ENCODE measurements around the gene RAP1A.
"Not testable (repeated sequence)": the region's sequence is repeated elsewhere in the genome, so short reads cannot be mapped to it uniquely, and the experiment has no call there.

The RAP1A gene

DNA sequence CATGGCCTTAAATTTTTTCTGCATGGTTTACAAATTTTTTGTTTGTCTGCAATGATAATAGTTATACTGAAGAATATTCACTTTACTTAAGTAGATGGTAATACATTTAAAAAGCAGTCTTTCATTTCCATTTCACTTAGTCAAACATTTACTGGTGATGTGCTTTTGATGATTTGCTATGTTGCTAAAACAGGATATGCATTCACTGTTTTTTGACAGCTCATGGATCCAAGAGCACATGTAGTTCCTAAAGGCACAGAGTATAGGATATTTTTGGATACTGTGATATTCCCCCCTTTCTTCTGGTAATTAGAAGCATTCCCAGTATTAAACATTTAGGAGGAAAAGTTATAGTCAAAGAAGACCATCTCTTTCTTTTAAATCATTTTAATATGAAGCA is 45.9 kb downstream of the RAP1A start:
- no peak for DNase-seq (ENCODE audit: low spot score)

DNA sequence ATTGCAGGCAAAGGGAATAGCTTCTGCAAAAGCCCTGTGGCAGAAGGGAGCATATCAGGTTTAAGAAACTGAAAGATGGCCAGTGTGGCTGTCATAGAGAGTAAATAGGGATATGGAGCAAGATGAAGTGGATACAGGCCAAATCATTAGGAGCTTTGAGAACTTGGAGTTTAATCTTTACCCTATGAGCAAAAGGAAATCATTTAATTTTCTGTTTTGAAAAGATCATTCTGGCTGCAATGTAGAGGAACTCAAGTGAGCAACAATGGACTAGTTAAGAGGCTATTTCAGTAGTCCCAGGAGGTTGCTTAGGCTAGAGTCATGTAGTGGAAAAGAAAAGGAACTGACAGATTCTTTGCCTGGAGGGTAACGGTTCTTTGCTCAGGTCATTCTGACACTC is 47.2 kb downstream of the RAP1A start:
- DNase-seq (ENCODE audit: low spot score) = no peak

DNA sequence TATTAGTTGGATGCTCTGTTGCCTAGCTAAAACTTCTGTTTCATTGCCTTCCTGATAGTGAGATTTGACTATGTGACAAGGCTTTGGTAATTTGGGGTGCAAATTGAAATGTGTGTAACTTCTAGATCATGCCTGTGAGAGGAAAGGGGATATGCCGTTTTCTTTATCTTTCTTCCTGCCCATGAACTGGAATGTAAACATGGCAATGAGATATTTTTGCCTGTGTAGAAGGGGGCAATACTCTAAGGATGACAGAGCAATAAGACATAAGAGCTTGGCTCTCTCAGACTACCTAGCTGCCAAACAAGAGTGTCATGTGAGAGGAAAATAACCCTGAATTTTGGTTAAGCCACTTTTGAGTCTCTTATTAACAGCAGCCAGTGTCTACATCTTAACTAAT is 49.7 kb downstream of the RAP1A start:
- peak; percentile 28 for DNase-seq (ENCODE audit: low spot score)

DNA sequence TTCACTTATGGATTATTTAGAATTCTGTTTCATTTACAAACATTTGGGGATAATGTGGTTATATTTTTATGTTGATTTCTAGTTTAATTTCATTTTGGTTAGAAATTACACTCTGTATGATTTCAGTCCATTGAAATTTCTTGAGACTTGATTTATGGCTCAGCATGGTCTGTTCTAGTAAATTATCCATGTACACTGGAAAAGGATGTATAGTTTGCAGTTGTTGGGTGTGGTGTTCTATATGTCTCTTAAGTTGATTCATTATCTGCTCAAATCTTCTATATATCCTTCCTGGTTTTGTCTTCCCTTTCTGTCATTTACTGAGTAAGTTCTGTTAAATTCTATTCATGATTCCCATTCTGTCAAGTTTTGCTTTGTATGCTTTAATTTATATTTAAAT is 52.3 kb downstream of the RAP1A start:
- no peak for DNase-seq (ENCODE audit: low spot score)

DNA sequence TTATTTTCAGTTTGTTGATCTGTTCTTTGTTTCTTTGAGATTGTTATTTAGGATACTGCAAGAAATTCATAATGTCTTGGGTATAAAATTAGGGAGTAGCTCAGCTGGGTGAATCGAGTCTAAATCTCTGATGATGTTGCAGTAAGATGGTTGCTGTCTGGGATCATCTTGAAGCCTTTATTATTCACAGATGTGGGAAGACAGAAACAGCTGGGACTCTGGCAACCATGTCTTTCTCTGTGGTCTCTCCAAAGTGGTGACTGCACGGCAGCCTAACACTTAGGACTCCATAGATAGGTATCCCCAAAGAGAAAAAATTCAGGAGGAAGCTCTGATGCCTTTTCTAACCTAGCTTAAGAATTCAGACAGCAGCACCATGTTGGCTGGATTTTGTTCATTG is 52.7 kb downstream of the RAP1A start:
- DNase-seq (ENCODE audit: low spot score) = peak; percentile 13

DNA sequence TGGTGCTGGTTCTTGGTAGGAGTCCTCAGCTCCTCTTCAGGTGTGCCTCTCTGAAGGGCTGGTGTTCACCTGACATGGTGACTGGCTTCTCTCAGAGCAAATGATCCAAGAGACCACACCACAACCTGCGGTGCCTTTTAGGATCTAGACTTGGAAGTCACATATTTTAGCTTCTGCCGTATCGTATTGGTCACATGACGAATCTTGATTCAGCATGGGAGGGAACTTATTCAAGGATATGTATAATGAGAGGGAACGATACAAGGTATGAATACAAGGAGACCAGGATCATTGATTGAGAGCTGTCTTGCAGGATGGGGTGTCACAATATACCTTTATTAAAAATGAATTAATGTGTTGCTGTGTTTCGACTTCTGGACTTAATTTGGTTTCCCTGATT is 58.0 kb downstream of the RAP1A start:
- no peak for DNase-seq (ENCODE audit: low spot score)

DNA sequence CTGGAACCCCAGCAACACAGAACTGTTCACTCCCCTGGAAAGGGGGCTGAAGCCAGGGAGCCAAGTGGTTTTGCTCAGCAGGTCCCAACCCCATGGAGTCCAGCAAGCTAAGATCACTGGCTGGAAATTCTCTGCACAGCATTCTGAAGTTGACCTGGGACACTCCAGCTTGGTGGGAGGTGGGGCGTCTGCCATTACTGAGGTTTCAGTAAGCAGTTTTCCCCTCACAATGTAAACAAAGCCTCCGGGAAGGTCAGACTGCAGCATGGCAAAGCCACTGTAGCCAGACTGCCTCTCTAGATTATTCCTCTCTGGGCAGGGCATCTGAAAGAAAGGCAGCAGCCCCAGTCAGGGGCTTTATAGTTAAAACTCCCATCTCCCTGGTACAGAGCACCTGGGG is 60.0 kb downstream of the RAP1A start:
- no peak for DNase-seq (ENCODE audit: low spot score)

DNA sequence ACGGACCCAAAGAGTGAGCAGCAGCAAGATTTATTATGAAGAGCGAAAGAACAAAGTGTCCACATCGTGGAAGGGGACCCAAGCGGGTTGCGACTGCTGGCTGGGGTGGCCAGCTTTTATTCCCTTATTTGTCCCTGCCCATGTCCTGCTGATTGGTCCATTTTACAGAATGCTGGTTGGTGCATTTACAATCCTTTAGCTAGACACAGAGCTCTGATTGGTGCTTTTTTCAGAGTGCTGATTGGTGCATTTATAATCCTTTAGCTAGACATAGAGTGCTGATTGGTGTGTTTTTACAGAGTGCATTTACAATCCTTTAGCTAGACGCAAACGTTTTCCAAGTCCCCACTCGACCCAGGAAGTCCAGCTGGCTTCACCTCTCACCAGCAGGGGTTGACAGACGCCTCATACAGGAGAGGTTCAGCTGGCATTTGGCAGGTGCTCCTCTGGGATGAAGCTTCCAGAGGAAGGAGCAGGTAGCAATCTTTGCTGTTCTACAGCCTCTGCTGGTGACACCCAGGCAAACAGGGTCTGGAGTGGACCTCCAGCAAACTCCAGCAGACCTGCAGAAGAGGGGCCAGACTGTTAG is 60.7 kb downstream of the RAP1A start:
- DNase-seq (ENCODE audit: low spot score) = not testable (repeated sequence)

DNA sequence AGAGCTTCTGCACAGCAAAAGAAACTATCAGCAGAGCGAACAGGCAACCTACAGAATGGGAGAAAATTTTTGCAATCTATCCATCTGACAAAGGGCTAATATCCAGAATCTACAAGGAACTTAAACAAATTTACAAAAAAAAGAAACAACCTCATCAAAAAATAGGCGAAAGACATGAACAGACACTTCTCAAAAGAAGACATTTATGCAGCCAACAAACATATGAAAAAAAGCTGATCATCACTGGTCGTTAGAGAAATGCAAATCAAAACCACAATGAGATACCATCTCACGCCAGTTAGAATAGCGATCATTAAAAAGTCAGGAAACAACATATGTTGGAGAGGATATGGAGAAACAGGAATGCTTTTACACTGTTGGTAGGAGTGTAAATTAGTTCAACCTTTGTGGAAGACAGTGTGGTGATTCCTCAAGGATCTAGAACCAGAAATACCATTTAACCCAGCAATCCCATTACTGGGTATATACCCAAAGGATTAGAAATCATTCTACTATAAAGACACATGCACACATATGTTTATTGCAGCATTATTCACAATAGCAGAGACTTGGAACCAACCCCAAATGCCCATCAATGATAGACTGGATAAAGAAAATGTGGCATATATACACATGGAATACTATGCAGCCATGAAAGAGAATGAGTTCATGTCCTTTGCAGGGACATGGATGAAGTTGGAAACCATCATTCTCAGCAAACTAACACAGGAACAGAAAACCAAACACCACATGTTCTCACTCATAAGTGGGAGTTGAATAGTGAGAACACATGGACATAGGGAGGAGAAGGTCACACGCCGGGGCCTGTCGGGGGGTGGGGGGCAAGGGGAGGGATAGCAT is 65.9 kb downstream of the RAP1A start:
- not testable (repeated sequence) for DNase-seq (ENCODE audit: low spot score)

DNA sequence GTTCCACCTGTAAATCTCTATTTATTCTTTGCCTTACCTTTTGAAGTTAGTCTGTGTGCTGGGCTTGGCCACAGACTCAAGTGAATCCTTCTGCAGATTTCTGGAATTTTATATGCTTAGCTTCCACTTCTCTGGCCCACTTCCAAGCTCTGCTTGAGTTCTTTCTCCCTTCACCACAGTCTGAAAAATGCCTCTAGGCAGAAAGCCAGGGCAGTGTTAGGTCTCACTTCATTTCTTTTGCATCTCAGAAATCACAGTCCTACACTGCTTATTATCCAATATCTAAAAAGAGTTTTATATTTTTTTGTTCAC is 70.7 kb downstream of the RAP1A start:
- DNase-seq (ENCODE audit: low spot score) = peak; percentile 39

DNA sequence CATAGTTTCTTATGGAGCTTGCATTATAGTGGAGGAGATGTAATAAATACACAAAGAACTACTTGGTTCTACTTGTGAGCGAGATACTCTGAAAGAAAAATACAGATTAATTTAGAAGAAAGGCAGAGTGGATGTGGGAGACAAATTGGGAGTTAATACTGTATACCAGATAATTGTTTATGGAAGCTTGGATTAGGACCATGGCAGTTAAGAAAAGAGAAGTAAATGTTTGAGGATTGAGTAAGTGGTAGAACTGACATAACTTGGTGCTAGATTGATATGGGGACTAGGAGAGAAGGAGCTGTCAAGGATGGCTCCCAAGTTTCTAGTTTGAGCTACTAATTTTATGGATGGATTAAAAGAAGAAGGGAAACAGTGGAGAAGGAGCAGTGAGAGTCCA is 72.3 kb downstream of the RAP1A start:
- no peak for DNase-seq (ENCODE audit: low spot score)

DNA sequence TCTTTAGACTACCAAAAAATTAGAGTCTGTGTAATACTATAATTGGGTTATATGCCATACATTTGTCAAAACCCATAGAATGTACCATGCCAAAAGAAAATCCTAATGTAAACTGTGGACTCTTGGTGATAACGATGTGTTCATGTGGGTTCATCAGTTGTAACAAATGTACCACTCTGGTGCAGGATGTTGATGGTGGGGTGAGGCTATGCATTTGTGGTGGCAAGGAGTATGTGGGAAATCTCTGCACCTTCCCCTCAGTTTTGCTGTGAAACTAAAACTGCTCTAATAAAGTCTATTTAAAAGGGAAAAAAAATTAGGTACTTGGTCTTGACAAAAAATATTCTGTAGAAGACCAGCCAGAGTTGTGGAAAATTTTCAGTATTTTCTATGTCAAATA is 76.2 kb downstream of the RAP1A start:
- no peak for DNase-seq (ENCODE audit: low spot score)

DNA sequence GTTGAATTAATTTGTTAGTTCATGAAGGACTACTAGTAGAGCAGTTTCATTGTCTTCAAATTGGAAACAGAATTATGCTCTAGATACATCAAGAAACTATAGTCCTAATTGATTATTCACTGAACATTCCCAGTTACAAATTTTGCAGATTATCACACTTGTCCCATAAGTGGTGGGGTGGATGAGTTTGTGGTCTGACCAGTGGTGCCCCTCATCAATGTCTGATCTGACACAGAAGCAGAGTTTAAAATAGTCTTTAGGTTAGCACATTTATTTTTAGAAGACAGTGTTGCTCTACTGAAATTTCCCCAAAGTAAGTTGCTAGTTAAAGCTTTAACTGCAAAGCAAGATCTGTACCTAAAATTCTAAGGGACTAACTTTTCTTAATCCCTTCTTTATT is 76.7 kb downstream of the RAP1A start:
- no peak for DNase-seq (ENCODE audit: low spot score)

DNA sequence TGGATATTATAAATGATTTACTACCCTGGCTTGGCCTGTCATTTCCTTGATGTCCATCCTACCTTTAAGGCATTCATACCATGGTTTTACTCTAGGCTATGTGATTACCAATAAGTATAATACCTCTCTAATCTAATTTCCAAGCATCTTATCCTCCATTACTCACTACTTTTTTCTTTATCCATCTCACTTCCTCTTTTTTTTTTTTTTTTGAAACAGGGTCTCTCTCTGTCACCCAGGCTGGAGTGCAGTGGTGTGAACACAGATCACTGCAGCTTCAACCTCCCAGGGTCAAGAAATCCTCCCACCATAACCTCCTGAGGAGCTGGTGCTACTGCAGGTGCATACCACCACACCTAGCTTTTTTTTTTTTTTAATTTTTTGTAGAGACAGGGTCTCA is 79.7 kb downstream of the RAP1A start:
- DNase-seq (ENCODE audit: low spot score) = no peak

DNA sequence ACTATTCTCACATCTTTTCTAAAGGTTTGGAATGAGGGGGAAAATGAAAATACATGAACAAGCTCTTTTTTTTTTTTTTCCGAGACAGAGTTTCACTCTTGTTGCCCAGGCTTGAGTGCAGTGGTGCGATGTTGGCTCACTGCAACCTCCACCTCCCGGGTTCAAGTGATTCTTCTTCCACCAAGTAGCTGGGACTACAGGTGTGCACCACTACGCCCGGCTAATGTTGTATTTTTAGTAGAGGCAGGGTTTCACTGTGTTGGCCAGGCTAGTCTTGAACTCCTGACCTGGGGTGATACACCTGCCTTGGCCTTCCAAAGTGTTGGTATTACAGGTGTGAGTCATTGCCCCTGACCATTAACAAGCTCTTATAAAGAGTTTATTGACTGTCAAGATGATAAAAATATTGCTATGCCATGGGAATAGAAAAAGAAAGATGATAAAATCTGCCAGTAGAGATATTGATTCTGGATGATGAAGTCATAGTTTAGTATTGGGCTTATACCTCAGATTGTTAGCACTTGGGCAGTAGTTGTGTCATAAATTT is 83.0 kb downstream of the RAP1A start:
- DNase-seq (ENCODE audit: low spot score) = no peak

DNA sequence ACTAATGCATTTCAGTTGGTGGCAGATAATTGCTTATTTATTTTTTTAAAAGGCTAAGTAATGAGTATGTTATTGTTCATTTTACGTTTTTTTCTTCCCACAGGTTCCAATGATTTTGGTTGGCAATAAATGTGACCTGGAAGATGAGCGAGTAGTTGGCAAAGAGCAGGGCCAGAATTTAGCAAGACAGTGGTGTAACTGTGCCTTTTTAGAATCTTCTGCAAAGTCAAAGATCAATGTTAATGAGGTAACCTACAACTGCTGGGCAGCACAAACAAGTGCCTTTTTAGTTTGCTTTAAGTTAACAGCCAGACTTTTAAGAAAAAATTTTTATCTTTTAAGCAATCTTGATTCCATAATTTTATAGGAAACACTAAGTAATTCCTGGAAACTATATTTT is 84.7 kb downstream of the RAP1A start:
- no peak for DNase-seq (ENCODE audit: low spot score)

DNA sequence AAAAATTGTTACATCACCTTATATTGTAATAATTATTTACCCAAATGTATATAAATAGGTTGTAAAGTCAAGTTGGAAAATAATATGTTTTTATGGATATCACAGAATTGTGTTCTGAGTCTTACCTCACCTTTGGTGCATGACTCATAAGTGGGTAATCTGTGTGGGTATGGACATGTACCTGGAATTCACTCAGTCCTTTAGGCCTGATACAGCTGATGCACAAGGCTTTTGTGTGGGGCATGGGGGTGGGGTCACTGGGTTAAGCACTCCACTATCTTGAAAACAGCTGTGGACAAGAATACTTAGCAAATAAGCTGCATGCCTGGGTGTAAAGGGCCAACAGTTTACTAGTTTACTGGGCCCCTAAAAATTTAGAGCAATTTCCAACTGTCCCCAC is 85.2 kb downstream of the RAP1A start:
- DNase-seq (ENCODE audit: low spot score) = no peak

DNA sequence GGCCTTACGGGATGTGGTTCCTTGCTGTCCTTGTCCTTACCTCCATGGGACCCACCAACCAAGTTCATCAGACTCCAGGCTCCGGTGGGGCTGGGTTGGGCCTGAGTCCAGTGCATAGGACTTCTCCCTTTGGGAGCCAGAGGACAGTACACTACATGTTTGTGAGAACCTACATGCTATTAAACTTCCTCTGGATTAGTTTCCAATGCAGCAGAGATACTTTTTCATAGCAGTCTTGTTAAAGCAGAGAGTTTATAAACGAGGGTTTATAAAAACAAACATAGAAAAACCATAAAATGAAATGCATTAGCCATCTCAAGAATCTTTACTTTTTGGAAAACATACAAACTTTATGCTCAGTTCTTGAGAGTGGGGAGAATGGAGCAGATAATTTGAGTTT is 86.3 kb downstream of the RAP1A start:
- DNase-seq (ENCODE audit: low spot score) = no peak

DNA sequence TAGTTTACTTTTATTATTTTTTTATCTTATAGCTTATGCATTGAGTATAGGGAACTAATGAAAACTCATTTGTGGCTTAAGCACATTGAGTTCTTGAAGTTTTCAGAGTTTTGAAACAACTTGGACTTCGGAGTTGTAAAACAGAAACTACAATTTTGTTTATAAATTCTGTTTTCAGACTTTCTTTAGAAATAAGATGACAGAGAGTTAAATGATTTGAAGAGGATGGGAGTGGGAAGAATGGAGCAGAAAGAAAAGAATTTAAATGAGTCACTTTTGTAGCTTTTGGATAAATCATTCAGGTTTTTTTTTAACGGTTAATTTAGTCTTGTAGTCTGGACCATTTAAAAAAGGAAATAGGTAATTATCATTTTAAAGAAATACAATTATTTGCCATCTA is 87.3 kb downstream of the RAP1A start:
- DNase-seq (ENCODE audit: low spot score) = no peak

DNA sequence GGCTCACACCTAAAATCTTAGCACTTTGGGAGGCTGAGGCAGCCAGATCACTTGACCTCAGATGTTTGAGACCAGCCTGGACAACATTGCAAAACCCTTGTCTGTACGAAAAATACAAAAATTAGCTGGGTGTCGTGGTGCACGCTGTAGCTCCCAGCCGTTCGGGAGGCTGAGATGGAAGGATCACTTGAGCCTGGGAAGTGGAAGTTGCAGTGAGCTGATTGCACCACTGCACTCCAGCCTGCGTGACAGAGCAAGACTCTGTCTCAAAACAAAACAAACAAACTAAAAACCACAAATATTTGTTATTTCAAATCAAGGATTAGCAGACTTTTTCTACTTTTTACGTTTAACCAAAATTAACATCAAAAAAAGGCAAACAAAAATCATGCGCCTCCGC is 88.3 kb downstream of the RAP1A start:
- no peak for DNase-seq (ENCODE audit: low spot score)

DNA sequence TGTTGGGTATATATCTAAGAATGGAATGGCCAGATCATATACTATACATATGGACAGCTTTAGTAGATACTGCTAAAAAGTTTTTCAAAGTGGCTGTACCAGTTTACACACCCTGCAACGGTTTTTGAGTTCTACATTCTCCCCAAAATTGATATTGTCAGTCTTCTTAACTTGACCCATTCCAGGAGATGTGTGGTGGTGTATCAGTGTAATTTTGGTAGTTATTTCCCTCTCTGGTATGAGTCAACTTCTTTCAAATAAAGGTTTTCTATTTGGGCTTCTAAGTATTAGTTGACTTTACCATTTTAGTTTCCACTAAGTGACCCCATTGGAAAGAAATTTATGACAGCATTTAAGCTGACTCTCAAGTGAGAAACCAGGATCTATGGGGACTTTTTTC is 90.4 kb downstream of the RAP1A start:
- DNase-seq (ENCODE audit: low spot score) = no peak

DNA sequence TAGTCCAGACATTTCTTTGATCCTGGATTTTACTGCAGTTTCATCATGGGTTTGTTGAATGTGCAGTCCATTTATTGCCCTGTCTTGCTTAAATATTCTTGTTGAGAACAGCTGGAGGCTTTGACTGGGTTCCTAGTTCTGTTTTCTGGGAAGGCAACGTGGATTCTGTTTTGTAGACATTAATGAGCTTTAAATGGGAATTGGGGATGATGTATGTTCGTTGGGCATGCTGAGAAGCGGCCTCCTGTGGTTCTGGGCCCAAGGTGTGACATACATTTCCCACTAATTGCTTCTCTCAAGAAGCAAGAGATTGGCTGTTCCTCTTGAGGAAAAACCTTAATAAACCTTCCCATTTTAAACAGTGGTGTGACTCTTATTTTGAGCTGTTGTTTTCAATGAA is 96.7 kb downstream of the RAP1A start:
- DNase-seq (ENCODE audit: low spot score) = no peak

DNA sequence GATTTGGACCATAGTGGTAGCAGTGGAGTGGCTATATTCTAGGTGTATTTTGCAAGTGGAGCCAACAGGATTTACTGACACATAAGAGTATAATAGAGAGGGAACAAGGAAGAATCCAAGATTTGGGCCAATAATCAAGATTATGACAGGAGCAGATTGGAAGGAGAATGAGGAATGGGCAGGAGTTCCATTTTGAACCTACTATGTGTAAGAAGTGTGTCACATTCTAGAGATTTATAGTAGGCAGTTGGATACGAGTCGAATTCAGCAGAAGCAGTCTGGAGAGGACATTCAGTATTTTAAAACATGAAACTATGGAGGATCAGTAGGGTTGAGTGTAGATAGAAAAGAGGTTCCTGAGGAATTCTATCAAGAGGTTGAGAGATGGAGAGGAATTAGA is 97.9 kb downstream of the RAP1A start:
- DNase-seq (ENCODE audit: low spot score) = no peak

DNA sequence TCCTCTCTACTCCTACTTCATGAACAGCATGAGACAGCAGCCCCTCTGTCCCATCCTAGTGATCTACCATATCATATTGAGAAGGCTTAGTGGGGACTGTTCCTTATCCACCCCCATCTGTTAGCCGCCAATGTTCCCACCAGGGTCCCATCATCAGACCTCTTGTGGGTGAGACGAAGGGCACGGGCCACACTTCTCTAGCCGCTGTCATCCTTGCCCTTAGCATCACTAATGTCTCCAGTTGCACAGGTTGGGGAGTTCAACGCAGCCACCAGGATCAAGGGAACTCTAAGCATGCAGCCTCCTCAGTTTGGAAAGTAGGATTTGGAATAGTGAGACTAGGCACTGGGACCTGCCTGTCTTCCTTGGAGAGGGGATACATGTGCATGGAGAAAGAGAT is 99.5 kb downstream of the RAP1A start:
- DNase-seq (ENCODE audit: low spot score) = no peak

Measured in AG08396 (cell line).